ENCODE results near the gene DPAGT1.

DNA sequence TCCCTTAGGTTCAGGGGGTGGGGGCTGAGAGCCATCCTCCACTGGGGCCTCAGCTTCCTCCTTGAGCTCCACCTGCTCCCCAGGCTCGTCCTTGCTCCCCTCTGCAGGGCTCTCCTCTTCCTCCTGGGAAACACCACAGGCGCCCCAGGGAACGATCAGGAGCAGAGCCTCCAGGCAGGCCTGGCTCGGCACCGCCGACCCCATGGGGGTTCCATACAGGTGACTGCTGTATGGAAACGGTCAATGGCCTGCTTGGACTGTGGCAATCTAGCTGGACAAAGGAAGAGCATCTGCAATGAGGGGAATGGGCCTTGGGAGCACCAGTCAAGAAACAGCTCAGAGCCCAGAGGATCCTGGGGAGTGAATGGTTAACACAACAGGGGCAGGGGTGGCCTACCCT, 52.6 kb downstream of the DPAGT1 start:
- TF ChIP-seq, protein P1, sequence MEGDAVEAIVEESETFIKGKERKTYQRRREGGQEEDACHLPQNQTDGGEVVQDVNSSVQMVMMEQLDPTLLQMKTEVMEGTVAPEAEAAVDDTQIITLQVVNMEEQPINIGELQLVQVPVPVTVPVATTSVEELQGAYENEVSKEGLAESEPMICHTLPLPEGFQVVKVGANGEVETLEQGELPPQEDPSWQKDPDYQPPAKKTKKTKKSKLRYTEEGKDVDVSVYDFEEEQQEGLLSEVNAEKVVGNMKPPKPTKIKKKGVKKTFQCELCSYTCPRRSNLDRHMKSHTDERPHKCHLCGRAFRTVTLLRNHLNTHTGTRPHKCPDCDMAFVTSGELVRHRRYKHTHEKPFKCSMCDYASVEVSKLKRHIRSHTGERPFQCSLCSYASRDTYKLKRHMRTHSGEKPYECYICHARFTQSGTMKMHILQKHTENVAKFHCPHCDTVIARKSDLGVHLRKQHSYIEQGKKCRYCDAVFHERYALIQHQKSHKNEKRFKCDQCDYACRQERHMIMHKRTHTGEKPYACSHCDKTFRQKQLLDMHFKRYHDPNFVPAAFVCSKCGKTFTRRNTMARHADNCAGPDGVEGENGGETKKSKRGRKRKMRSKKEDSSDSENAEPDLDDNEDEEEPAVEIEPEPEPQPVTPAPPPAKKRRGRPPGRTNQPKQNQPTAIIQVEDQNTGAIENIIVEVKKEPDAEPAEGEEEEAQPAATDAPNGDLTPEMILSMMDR (IDR thresholded peaks at IDR 0.05): no peak
- no peak for TF ChIP-seq POLR2A (IDR thresholded peaks at IDR 0.05)
- TF ChIP-seq POLR2AphosphoS5 (IDR thresholded peaks at IDR 0.05; ENCODE audit: insufficient read depth in 1 of 2, low read depth in 1 of 2): no peak
